Measurements from ENCODE around the gene DDAH1. TPM values are rescaled to one million over a fixed set of nuclear protein-coding genes. Genes with fewer than 3 reads are reported as not detected.
A peak's percentile ranks its signal among the peaks of the same experiment; 100 is the strongest.

Gene DDAH1
- total and polyA plus RNA-seq, 2 donors (not counting 3 experiments of a cell fraction or from before 2014, with no cell fraction given) = 44.0 to 75.2 TPM

DNA sequence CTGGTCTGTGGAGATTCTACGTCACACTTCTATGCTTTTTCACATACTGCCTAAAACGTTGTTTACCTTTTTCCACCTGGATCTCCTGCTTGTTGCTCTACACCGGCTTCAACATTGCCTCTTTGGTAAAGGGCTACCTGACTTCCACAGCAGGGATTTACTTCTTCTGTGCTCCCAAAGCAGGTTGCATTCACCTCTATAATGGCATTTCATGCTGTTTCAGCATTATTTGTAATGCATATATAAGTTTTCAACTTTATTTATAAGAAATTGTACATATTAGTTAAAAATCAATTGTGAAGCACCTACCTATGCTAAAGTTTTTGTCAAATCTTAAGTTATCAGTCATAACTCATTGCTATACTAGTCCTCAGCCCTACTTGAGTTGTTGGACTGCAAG lies 55.4 kb downstream of the DDAH1 start:
- no peaks in the 10 kb centered on the region for H3K9me1 ChIP-seq (replicated peaks; ENCODE audit: control insufficient read depth, extremely low read depth, insufficient read depth, low read length)
- H3K27me3 ChIP-seq (ENCODE audit: control insufficient read depth in 2 of 2, insufficient read depth in 2 of 2, low read length in 2 of 2) = no peaks in the 10 kb centered on the region
- no peak overlapping the region for H3K4me2 ChIP-seq (ENCODE audit: insufficient read depth, low read length)
- no peak overlapping the region for H3K9ac ChIP-seq (replicated peaks; ENCODE audit: extremely low read depth, insufficient read depth, low read length)
- H3K27ac ChIP-seq (ENCODE audit: insufficient read depth, low read depth, low read length) = no peak overlapping the region
- BruUV-seq (replicated peaks) = no TSS peak
- no peaks in the 10 kb centered on the region for H3K9me3 ChIP-seq (replicated peaks; ENCODE audit: control insufficient read depth, insufficient read depth, low read length)
- POLR2A ChIA-PET = interaction anchor here (2.0 kb wide), 1 partner anchor 52 kb away, joined by 4 read pairs; no protein-coding TSS in a partner anchor
- CTCF ChIA-PET = interaction anchor here (3.2 kb wide), 1 partner anchor 101 kb away, joined by 16 read pairs; no protein-coding TSS in a partner anchor
- no peak overlapping the region for H2AFZ ChIP-seq (ENCODE audit: low read depth, low read length)
- dilution Hi-C loops (cut with MboI; ENCODE audit: extremely low pct_ligation_motif_present, low sequenced_read_pairs) = no loop called here
- TF ChIP-seq GATA2 (IDR thresholded peaks at IDR 0.05; ENCODE audit: insufficient read depth, insufficient read length, low read depth, low read length) = no peak
- H3K4me1 ChIP-seq (ENCODE audit: control insufficient read depth, extremely low read depth, insufficient read depth, low read length) = peaks cover 38% of the 10 kb centered on the region
- intact Hi-C loops (cut with micrococcal nuclease) = loop anchor here (10.0 kb wide), 1 partner anchor 285 kb away; no protein-coding TSS in a partner anchor
- no peaks in the 10 kb centered on the region for H3K36me3 ChIP-seq (ENCODE audit: control insufficient read depth in 2 of 2, extremely low read depth in 1 of 2, insufficient read depth in 2 of 2, low read length in 2 of 2)
- FAIRE-seq (no peak), DNase-seq (ENCODE audit: low read depth, low spot score) (no peak)
- no peaks in the 10 kb centered on the region for H4K20me1 ChIP-seq (replicated peaks; ENCODE audit: control insufficient read depth, extremely low read depth, insufficient read depth, low read length)
- H3K79me2 ChIP-seq (ENCODE audit: control insufficient read depth, insufficient read depth, low read length) = peaks cover 63% of the 10 kb centered on the region
- no peak overlapping the region for H3K4me3 ChIP-seq (replicated peaks in 1 of 3; ENCODE audit: insufficient read depth in 1 of 3, low read depth in 1 of 3, low read length in 3 of 3)

DNA sequence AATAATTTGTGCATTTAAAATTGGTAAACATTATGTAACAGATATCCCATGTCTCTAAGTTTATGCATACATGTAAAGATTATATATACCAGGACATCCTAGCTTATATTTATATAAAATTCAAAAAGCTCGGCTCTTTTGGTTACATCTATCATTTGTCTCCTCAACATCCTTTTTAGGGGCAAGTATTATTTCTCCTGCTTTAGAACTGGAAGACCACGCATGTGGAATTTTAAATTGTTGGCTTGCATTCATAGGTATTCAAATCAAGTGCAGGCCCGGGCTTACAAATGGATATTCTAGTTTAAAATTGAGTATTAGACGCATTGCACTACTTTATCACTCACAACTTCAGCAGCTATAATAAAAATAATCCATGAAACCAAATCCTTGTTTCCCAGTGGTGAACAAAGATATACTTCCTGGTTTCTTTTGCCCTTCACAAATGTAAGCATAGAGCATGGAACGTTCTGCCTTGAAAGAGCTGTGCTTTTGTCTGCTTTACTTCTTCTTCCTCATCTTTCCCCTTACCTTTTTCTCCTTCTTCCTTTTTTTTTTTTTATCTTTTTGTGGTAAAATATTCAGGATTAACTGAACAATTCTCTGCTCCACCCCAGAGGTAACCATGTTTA lies 57.1 kb downstream of the DDAH1 start:
- FAIRE-seq = no peak
- no peak overlapping the region for H2AFZ ChIP-seq (ENCODE audit: low read depth, low read length)
- no TSS peak for BruUV-seq (replicated peaks)
- ChIA-PET POLR2A (interaction anchor here (0.7 to 2.0 kb wide), 8 partner anchors 10 to 64 kb away, joined by 3 to 4 read pairs (median 4); no protein-coding TSS in a partner anchor), CTCF (interaction anchor here (0.6 to 3.2 kb wide), 13 partner anchors 10 to 285 kb away, joined by 3 to 16 read pairs (median 4); partner anchors contain the start of gene BCL10)
- no peaks in the 10 kb centered on the region for H4K20me1 ChIP-seq (replicated peaks; ENCODE audit: control insufficient read depth, extremely low read depth, insufficient read depth, low read length)
- intact Hi-C loops (cut with micrococcal nuclease) = loop anchor here (1.0 to 10.0 kb wide), 7 partner anchors 10 to 287 kb away; no protein-coding TSS in a partner anchor
- peaks cover 60% of the 10 kb centered on the region for H3K79me2 ChIP-seq (ENCODE audit: control insufficient read depth, insufficient read depth, low read length)
- no peaks in the 10 kb centered on the region for H3K9me1 ChIP-seq (replicated peaks; ENCODE audit: control insufficient read depth, extremely low read depth, insufficient read depth, low read length)
- no peak for DNase-seq (ENCODE audit: low read depth, low spot score)
- H3K36me3 ChIP-seq (ENCODE audit: control insufficient read depth in 2 of 2, extremely low read depth in 1 of 2, insufficient read depth in 2 of 2, low read length in 2 of 2) = no peaks in the 10 kb centered on the region
- H3K9ac ChIP-seq (replicated peaks; ENCODE audit: extremely low read depth, insufficient read depth, low read length) = peak overlapping the region; percentile 92
- peak overlapping the region in 1 of 3 experiments; percentile 46 for H3K4me3 ChIP-seq (replicated peaks in 1 of 3; ENCODE audit: insufficient read depth in 1 of 3, low read depth in 1 of 3, low read length in 3 of 3)
- TF ChIP-seq POLR2AphosphoS5 (IDR thresholded peaks at IDR 0.05; ENCODE audit: insufficient read depth, low read depth, low read length) (no peak), GATA2 (IDR thresholded peaks at IDR 0.05; ENCODE audit: insufficient read depth, insufficient read length, low read depth, low read length) (no peak), JUN (IDR thresholded peaks at IDR 0.05; ENCODE audit: borderline replicate concordance, insufficient read depth, insufficient read length, low read depth) (no peak), MYC (IDR thresholded peaks at IDR 0.05; ENCODE audit: low read depth, low read length) (no peak), POLR2A (IDR thresholded peaks at IDR 0.05; ENCODE audit: low read depth, low read length) (no peak), FOS (IDR thresholded peaks at IDR 0.05; ENCODE audit: borderline replicate concordance, insufficient read depth, low read length) (no peak), EZH2 (IDR thresholded peaks at IDR 0.05; ENCODE audit: borderline replicate concordance, low read depth, low read length, severe bottlenecking) (no peak)
- TF ChIP-seq, protein P1, sequence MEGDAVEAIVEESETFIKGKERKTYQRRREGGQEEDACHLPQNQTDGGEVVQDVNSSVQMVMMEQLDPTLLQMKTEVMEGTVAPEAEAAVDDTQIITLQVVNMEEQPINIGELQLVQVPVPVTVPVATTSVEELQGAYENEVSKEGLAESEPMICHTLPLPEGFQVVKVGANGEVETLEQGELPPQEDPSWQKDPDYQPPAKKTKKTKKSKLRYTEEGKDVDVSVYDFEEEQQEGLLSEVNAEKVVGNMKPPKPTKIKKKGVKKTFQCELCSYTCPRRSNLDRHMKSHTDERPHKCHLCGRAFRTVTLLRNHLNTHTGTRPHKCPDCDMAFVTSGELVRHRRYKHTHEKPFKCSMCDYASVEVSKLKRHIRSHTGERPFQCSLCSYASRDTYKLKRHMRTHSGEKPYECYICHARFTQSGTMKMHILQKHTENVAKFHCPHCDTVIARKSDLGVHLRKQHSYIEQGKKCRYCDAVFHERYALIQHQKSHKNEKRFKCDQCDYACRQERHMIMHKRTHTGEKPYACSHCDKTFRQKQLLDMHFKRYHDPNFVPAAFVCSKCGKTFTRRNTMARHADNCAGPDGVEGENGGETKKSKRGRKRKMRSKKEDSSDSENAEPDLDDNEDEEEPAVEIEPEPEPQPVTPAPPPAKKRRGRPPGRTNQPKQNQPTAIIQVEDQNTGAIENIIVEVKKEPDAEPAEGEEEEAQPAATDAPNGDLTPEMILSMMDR (IDR thresholded peaks at IDR 0.05; ENCODE audit: extremely low read depth in 1 of 2, insufficient read depth in 1 of 2, low read depth in 1 of 2, low read length in 2 of 2) = no peak
- TF ChIP-seq, protein P2, sequence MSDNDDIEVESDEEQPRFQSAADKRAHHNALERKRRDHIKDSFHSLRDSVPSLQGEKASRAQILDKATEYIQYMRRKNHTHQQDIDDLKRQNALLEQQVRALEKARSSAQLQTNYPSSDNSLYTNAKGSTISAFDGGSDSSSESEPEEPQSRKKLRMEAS (IDR thresholded peaks at IDR 0.05; ENCODE audit: insufficient read depth, insufficient read length) = no peak
- dilution Hi-C loops (cut with MboI; ENCODE audit: extremely low pct_ligation_motif_present, low sequenced_read_pairs) = no loop called here
- H3K27me3 ChIP-seq (ENCODE audit: control insufficient read depth in 2 of 2, insufficient read depth in 2 of 2, low read length in 2 of 2) = no peaks in the 10 kb centered on the region
- H3K9me3 ChIP-seq (replicated peaks; ENCODE audit: control insufficient read depth, insufficient read depth, low read length) = no peaks in the 10 kb centered on the region
- peak overlapping the region; percentile 90 for H3K4me2 ChIP-seq (ENCODE audit: insufficient read depth, low read length)
- peak overlapping the region; percentile 91 for H3K27ac ChIP-seq (ENCODE audit: insufficient read depth, low read depth, low read length)
- H3K4me1 ChIP-seq (ENCODE audit: control insufficient read depth, extremely low read depth, insufficient read depth, low read length) = peaks cover 32% of the 10 kb centered on the region
